ENCODE data around the gene SPACA4.

- TF ChIP-seq POLR2A (IDR thresholded peaks at IDR 0.05; ENCODE audit: low read length): no peak
- TF ChIP-seq GATA1 (IDR thresholded peaks at IDR 0.05; ENCODE audit: low read depth, low read length): no peak
Observed at GRCh38 chr19:48613024-48613851, 6.7 kb downstream of the SPACA4 start.
